ENCODE results near the gene COBL.

DNA sequence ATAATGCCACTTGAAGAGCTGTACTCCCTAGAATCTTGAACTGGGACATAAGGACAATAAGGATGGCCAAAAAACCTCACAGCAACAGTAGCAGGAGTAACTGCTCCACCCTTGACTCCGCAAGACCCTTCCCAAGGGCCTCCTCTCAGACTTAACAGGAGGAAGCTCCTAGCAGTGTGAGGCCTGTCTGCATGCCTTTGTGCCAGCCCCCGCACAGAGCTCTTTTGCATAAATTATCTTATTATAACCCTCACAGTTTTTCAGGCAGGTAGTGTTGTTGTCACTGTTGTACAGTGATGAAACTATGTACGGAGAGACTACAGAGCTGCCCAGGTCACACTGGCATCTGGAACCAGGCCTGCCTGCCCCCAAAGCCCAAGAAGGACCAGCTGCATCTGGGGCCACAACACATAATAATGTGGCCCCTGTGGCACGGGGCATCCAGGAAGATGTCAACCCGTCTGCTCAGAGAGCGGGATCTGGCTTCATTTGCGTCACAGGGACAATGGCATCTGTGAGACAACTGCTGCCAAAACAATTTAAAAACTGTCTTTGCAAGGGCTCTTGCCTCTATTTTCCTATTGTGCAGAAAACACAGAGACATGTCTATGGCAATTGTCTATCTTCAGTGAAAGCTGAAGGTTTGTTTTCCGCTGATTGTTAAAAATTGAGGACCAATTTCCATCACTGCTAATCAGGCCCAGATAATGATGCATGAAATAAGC is 284.7 kb downstream of the COBL start:
- no peak for TF ChIP-seq CTCF (IDR thresholded peaks at IDR 0.05)
- no peak for TF ChIP-seq POLR2A (IDR thresholded peaks at IDR 0.05)

Data from adrenal gland (tissue), 5 donors.